Liver (tissue), 9 donors: ENCODE measurements around the gene SLC24A1. TPM values are rescaled to one million over a fixed set of nuclear protein-coding genes. Genes with fewer than 3 reads are reported as not detected.

Source experiments
- DNase-seq: peaks from one replicate; pipeline ENCODE4 v3.0.0-alpha.2; 2017; ENCODE audit warnings: low spot score
- H3K27ac ChIP-seq, 2 donors: one replicate each; pipeline ENCODE4 v1.7.0; 2013; ENCODE audit warnings: inconsistent platforms in 2 of 2, low read length in 2 of 2, control low read depth in 1 of 2, low read depth in 1 of 2, mild to moderate bottlenecking in 1 of 2
- H3K27me3 ChIP-seq, 4 donors: one replicate each; pipeline versions ENCODE4 v1.6.1 to v1.7.0; 2013; ENCODE audit warnings: low read length in 3 of 4, inconsistent platforms in 1 of 4, mild to moderate bottlenecking in 1 of 4, moderate library complexity in 1 of 4; ENCODE audit not compliant: control insufficient read depth in 4 of 4, insufficient read depth in 4 of 4
- H3K36me3 ChIP-seq, 4 donors: one replicate each; pipeline versions ENCODE4 v1.6.1 to v1.7.0; 2013; ENCODE audit warnings: low read length in 3 of 4, mild to moderate bottlenecking in 3 of 4, low read depth in 1 of 4, moderate library complexity in 1 of 4; ENCODE audit not compliant: control insufficient read depth in 4 of 4, insufficient read depth in 3 of 4
- H3K4me1 ChIP-seq, 4 donors: one replicate each; pipeline versions ENCODE4 v1.6.1 to v1.7.0; 2013; ENCODE audit warnings: low read length in 3 of 4, mild to moderate bottlenecking in 3 of 4, moderate library complexity in 1 of 4; ENCODE audit not compliant: control insufficient read depth in 4 of 4, insufficient read depth in 4 of 4
- H3K4me3 ChIP-seq, 3 donors: one replicate each; pipeline versions ENCODE4 v1.6.1 to v1.7.0; 2013; ENCODE audit warnings: low read length in 3 of 3, control low read depth in 1 of 3, low read depth in 1 of 3, mild to moderate bottlenecking in 1 of 3
- H3K9ac ChIP-seq, 2 donors: one replicate each; pipeline ENCODE4 v1.7.0; 2013; ENCODE audit warnings: low read length in 2 of 2, mild to moderate bottlenecking in 2 of 2, moderate library complexity in 2 of 2, control low read depth in 1 of 2, low read depth in 1 of 2
- H3K9me3 ChIP-seq, 4 donors: one replicate each; pipeline versions ENCODE4 v1.6.1 to v1.7.0; 2013; ENCODE audit warnings: low read length in 3 of 4; ENCODE audit not compliant: control insufficient read depth in 4 of 4
- ATF3 ChIP-seq: IDR thresholded peaks from 2 replicates; pipeline ENCODE4 v1.6.1; 2016; ENCODE audit warnings: antibody characterized with exemption
- EGR1 ChIP-seq, 2 donors: IDR thresholded peaks; 2 replicates each; pipeline ENCODE4 v1.6.1; 2016 to 2018; ENCODE audit warnings: antibody characterized with exemption in 2 of 2, low read depth in 2 of 2
- FOXA1 ChIP-seq: IDR thresholded peaks from 2 replicates; pipeline ENCODE4 v1.6.1; 2016; ENCODE audit warnings: antibody characterized with exemption
- FOXA2 ChIP-seq: IDR thresholded peaks from 2 replicates; pipeline ENCODE4 v1.6.1; 2016; ENCODE audit warnings: antibody characterized with exemption
- GABPA ChIP-seq, 2 donors: IDR thresholded peaks in 1 of 2; conservative IDR thresholded peaks in 1 of 2; 2 replicates each; pipeline ENCODE4 v1.6.1; 2016; ENCODE audit warnings: antibody characterized with exemption in 2 of 2, mild to moderate bottlenecking in 1 of 2, moderate library complexity in 1 of 2
- HNF4A ChIP-seq, 2 donors: conservative IDR thresholded peaks; 2 replicates each; pipeline ENCODE4 v1.6.1; 2016; ENCODE audit warnings: antibody characterized with exemption in 2 of 2, mild to moderate bottlenecking in 2 of 2
- HNF4G ChIP-seq: IDR thresholded peaks from 2 replicates; pipeline ENCODE4 v1.6.1; 2016; ENCODE audit warnings: antibody characterized with exemption
- JUND ChIP-seq, 2 donors: IDR thresholded peaks; 2 replicates each; pipeline ENCODE4 v1.6.1; 2016; ENCODE audit warnings: antibody characterized with exemption in 2 of 2
- NR2F2 ChIP-seq: IDR thresholded peaks from 2 replicates; pipeline ENCODE4 v1.6.1; 2016; ENCODE audit warnings: antibody characterized with exemption
- RAD21 ChIP-seq, 2 donors: IDR thresholded peaks; 2 replicates each; pipeline ENCODE4 v1.6.1; 2016; ENCODE audit warnings: antibody characterized with exemption in 2 of 2, mild to moderate bottlenecking in 2 of 2
- REST ChIP-seq: IDR thresholded peaks from 2 replicates; pipeline ENCODE4 v1.6.1; 2016; ENCODE audit warnings: antibody characterized with exemption, mild to moderate bottlenecking
- SP1 ChIP-seq: IDR thresholded peaks from 2 replicates; pipeline ENCODE4 v1.6.1; 2018; ENCODE audit warnings: antibody characterized with exemption, mild to moderate bottlenecking
- TAF1 ChIP-seq: conservative IDR thresholded peaks from 2 replicates; pipeline ENCODE4 v1.6.1; 2016; ENCODE audit warnings: antibody characterized with exemption, mild to moderate bottlenecking
- YY1 ChIP-seq: IDR thresholded peaks from 2 replicates; pipeline ENCODE4 v1.6.1; 2016; ENCODE audit warnings: antibody characterized with exemption, mild to moderate bottlenecking
- WGBS: extraction: QIAGEN DNeasy Blood & Tissue Kit; methylation state at CpG from one replicate; pipeline ENCODE4 v1.1.7; 2013; 5-methylcytosine and 5-hydroxymethylcytosine counted together
- polyA plus RNA-seq, 2 donors: library from polyadenylated mRNA; stranded (reverse) in 1 of 2; unstranded in 1 of 2; fragments of 200-250 nt in 1 of 2; fragments of >200 nt in 1 of 2; fragmentation: Nextera tagmentation in 1 of 2; extraction: Ambion mirVana in 1 of 2; gene quantifications; one replicate each; pipeline versions ENCODE4 v1.2.1 to v1.2.3, GENCODE V29; 2013 to 2015
- total RNA-seq, 2 donors: library from RNA; depleted of rRNA; stranded (reverse); fragments of >200 nt; gene quantifications; one replicate each; pipeline ENCODE4 v1.2.3, GENCODE V29; 2014
- TF ChIP-seq, protein P1 (sequence below): IDR thresholded peaks from 2 replicates; pipeline ENCODE4 v1.6.1; 2016; ENCODE audit warnings: antibody characterized with exemption
- TF ChIP-seq, protein P2 (sequence below): fragments of 150-350 bp; IDR thresholded peaks from 2 replicates; pipeline ENCODE4 v1.5.1; 2017; ENCODE audit warnings: improper control_type of control experiment, low read depth, low read length; ENCODE audit not compliant: missing input control
- TF ChIP-seq, protein P3 (sequence below): IDR thresholded peaks from 2 replicates; pipeline ENCODE4 v1.6.1; 2016; ENCODE audit warnings: antibody characterized with exemption
- donor health status: healthy.
- donor health status: healthy.
- donor health status: healthy.
- donor health status: healthy.
- donor health status: healthy.

The SLC24A1 gene
- total and polyA plus RNA-seq, 4 donors, result 1.8 to 3.3 (median 2.2) TPM

GRCh38 chr15:65599677-65600076 is 22.1 kb upstream of the SLC24A1 start (continued):
- TF ChIP-seq, protein P1, sequence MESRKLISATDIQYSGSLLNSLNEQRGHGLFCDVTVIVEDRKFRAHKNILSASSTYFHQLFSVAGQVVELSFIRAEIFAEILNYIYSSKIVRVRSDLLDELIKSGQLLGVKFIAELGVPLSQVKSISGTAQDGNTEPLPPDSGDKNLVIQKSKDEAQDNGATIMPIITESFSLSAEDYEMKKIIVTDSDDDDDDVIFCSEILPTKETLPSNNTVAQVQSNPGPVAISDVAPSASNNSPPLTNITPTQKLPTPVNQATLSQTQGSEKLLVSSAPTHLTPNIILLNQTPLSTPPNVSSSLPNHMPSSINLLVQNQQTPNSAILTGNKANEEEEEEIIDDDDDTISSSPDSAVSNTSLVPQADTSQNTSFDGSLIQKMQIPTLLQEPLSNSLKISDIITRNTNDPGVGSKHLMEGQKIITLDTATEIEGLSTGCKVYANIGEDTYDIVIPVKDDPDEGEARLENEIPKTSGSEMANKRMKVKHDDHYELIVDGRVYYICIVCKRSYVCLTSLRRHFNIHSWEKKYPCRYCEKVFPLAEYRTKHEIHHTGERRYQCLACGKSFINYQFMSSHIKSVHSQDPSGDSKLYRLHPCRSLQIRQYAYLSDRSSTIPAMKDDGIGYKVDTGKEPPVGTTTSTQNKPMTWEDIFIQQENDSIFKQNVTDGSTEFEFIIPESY, result no peak
- no peak for TF ChIP-seq JUND (IDR thresholded peaks at IDR 0.05)
- TF ChIP-seq SP1, result no peak
- TF ChIP-seq HNF4A (conservative IDR thresholded peaks at IDR 0.05), result no peak
- no peak for TF ChIP-seq TAF1

DNA sequence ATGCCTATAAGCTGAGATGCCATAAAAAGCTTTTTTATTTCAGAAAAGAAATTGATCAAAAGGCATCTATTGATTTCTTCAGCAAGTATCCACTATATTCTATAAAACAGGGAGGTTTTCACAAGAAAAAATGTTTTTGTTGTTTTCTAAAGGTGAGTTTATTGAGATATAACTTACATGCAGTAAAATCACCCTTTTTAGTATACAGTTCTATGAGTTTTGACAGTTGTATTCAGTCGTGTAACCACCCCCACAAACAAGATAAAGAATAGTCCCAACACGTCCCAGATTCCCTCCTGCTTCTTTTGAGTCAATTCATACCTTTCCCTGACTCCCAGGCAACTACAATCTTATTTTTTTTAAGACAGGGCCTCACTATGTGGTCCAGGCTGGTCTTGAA is 18.6 kb upstream of the SLC24A1 start:
- H3K9me3 ChIP-seq, result no peaks in the 10 kb centered on the region
- 91% methylated on average over 2 of the region's 2 CpGs for WGBS
- H3K36me3 ChIP-seq, result peaks cover 8 to 39% (median 18%) of the 10 kb centered on the region in 4 donors
- no peaks in the 10 kb centered on the region for H3K4me1 ChIP-seq
- H3K27me3 ChIP-seq, result no peaks in the 10 kb centered on the region
- no peak overlapping the region for H3K4me3 ChIP-seq
- H3K9ac ChIP-seq, result no peak overlapping the region
- no peak for TF ChIP-seq FOXA2
- TF ChIP-seq TAF1, result no peak
- TF ChIP-seq NR2F2, result no peak
- TF ChIP-seq REST, result no peak
- no peak for TF ChIP-seq HNF4G
- TF ChIP-seq JUND (IDR thresholded peaks at IDR 0.05), result no peak
- TF ChIP-seq, protein P1, result no peak
- no peak for TF ChIP-seq HNF4A (conservative IDR thresholded peaks at IDR 0.05)
- no peak for TF ChIP-seq FOXA1
- TF ChIP-seq ATF3, result no peak
- TF ChIP-seq, protein P2, sequence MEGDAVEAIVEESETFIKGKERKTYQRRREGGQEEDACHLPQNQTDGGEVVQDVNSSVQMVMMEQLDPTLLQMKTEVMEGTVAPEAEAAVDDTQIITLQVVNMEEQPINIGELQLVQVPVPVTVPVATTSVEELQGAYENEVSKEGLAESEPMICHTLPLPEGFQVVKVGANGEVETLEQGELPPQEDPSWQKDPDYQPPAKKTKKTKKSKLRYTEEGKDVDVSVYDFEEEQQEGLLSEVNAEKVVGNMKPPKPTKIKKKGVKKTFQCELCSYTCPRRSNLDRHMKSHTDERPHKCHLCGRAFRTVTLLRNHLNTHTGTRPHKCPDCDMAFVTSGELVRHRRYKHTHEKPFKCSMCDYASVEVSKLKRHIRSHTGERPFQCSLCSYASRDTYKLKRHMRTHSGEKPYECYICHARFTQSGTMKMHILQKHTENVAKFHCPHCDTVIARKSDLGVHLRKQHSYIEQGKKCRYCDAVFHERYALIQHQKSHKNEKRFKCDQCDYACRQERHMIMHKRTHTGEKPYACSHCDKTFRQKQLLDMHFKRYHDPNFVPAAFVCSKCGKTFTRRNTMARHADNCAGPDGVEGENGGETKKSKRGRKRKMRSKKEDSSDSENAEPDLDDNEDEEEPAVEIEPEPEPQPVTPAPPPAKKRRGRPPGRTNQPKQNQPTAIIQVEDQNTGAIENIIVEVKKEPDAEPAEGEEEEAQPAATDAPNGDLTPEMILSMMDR, result no peak
- TF ChIP-seq RAD21 (IDR thresholded peaks at IDR 0.05), result no peak
- TF ChIP-seq YY1, result no peak
- TF ChIP-seq GABPA (IDR thresholded peaks at IDR 0.05 in 1 of 2, conservative IDR thresholded peaks at IDR 0.05 in 1 of 2), result no peak
- TF ChIP-seq EGR1 (IDR thresholded peaks at IDR 0.05; ENCODE audit: low read depth in 2 of 2), result no peak
- TF ChIP-seq, protein P3, sequence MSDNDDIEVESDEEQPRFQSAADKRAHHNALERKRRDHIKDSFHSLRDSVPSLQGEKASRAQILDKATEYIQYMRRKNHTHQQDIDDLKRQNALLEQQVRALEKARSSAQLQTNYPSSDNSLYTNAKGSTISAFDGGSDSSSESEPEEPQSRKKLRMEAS, result no peak
- H3K27ac ChIP-seq, result no peak overlapping the region
- DNase-seq, result no peak
